Adipose tissue (tissue), 3 donors: ENCODE results near the gene SHTN1. TPM values are rescaled to one million over a fixed set of nuclear protein-coding genes. Genes with fewer than 3 reads are reported as not detected.

Experiments
- polyA plus RNA-seq, 3 donors: library from polyadenylated mRNA; stranded (reverse); fragments of 200-250 nt; gene quantifications; one replicate each; pipeline ENCODE4 v1.2.3, GENCODE V29; 2013
- donor health status: healthy with polysubstance abuse.
- donor health status: Bipolar disorder and iron deficiency.
- donor health status: healthy.

SHTN1 gene
- polyA plus RNA-seq, 3 donors, result 3.2 to 11.4 (median 4.8) TPM

Other genes with a start within 250 kb of the SHTN1 start
- gene ENO4, start 155.7 kb downstream of the SHTN1 start, polyA plus RNA-seq, result under 1 TPM in 2 of 3 donors, not detected in 1; 0.06 to 0.16 TPM
- gene VAX1, start 133.1 kb upstream of the SHTN1 start, polyA plus RNA-seq, result not detected
- gene KCNK18, start 192.3 kb upstream of the SHTN1 start, polyA plus RNA-seq, result not detected
- under 1 TPM in 2 of 3 donors, not detected in 1; 0.43 to 0.54 TPM for gene SLC18A2, start 235.9 kb upstream of the SHTN1 start, polyA plus RNA-seq